Loucy (cell line): ENCODE results near the gene SYNGR4.

Source experiments
- H2AFZ ChIP-seq: fragments of 200-600 bp; sonication (generic); 2 replicates; pipeline ENCODE4 v1.6.0; 2016; ENCODE audit warnings: antibody characterized with exemption, mild to moderate bottlenecking, low read length, moderate library complexity
- H3F3A ChIP-seq: fragments of 200-600 bp; 2 replicates; pipeline ENCODE4 v1.6.0; 2016; ENCODE audit warnings: antibody characterized with exemption, low read depth, mild to moderate bottlenecking
- H3K27me3 ChIP-seq: fragments of 200-600 bp; sonication (generic); 2 replicates; pipeline ENCODE4 v1.6.1; 2014; ENCODE audit warnings: low read length, mild to moderate bottlenecking; ENCODE audit not compliant: insufficient read depth, poor library complexity, severe bottlenecking
- H3K36me3 ChIP-seq: fragments of 200-600 bp; sonication (generic); 2 replicates; pipeline ENCODE4 v1.6.1; 2016; ENCODE audit warnings: low read length; ENCODE audit not compliant: insufficient read depth
- H3K4me1 ChIP-seq: fragments of 200-600 bp; sonication (generic); 2 replicates; pipeline ENCODE4 v1.5.1; 2014; ENCODE audit warnings: low read length, mild to moderate bottlenecking; ENCODE audit not compliant: insufficient read depth, poor library complexity, severe bottlenecking
- H3K4me2 ChIP-seq: fragments of 200-600 bp; sonication (generic); 2 replicates; pipeline ENCODE4 v1.6.0; 2014; ENCODE audit warnings: antibody characterized with exemption, low read length, low read depth, mild to moderate bottlenecking; ENCODE audit not compliant: poor library complexity, severe bottlenecking
- H3K4me3 ChIP-seq: fragments of 200-600 bp; sonication (generic); 2 replicates; pipeline ENCODE4 v1.5.1; 2014; ENCODE audit warnings: low read length, mild to moderate bottlenecking, mixed read lengths; ENCODE audit not compliant: poor library complexity, severe bottlenecking
- H3K79me2 ChIP-seq: fragments of 200-600 bp; sonication (generic); 2 replicates; pipeline ENCODE4 v1.6.1; 2014; ENCODE audit warnings: low read length; ENCODE audit not compliant: insufficient read depth
- H3K9ac ChIP-seq: fragments of 200-600 bp; sonication (generic); 2 replicates; pipeline ENCODE4 v1.6.0; 2014; ENCODE audit warnings: mild to moderate bottlenecking, low read depth, low read length, moderate library complexity; ENCODE audit not compliant: poor library complexity, severe bottlenecking
- H3K9me2 ChIP-seq: fragments of 200-600 bp; sonication (generic); replicated peaks from 2 replicates; pipeline ENCODE4 v1.6.1; 2016; ENCODE audit warnings: low read depth, low read length, mixed read lengths
- H3K9me3 ChIP-seq: fragments of 200-600 bp; sonication (generic); 2 replicates; pipeline ENCODE4 v1.6.1; 2014; ENCODE audit warnings: mild to moderate bottlenecking, antibody characterized with exemption, low read length, low read depth; ENCODE audit not compliant: insufficient read depth
- H4K20me1 ChIP-seq: fragments of 200-600 bp; sonication (generic); 2 replicates; pipeline ENCODE4 v1.6.0; 2014; ENCODE audit warnings: antibody characterized with exemption, low read length, mild to moderate bottlenecking; ENCODE audit not compliant: insufficient read depth, poor library complexity, severe bottlenecking
- EZH2phosphoT487 ChIP-seq: fragments of 200-600 bp; IDR thresholded peaks from 2 replicates; pipeline ENCODE4 v1.6.1; 2018; ENCODE audit warnings: antibody characterized with exemption, mild to moderate bottlenecking, moderate library complexity, borderline replicate concordance
- TF ChIP-seq, protein P1 (sequence below): fragments of 200-600 bp; sonication (generic); conservative IDR thresholded peaks from 2 replicates; pipeline ENCODE4 v1.5.1; 2014; ENCODE audit warnings: mild to moderate bottlenecking, antibody characterized with exemption, low read length

Gene SYNGR4

DNA sequence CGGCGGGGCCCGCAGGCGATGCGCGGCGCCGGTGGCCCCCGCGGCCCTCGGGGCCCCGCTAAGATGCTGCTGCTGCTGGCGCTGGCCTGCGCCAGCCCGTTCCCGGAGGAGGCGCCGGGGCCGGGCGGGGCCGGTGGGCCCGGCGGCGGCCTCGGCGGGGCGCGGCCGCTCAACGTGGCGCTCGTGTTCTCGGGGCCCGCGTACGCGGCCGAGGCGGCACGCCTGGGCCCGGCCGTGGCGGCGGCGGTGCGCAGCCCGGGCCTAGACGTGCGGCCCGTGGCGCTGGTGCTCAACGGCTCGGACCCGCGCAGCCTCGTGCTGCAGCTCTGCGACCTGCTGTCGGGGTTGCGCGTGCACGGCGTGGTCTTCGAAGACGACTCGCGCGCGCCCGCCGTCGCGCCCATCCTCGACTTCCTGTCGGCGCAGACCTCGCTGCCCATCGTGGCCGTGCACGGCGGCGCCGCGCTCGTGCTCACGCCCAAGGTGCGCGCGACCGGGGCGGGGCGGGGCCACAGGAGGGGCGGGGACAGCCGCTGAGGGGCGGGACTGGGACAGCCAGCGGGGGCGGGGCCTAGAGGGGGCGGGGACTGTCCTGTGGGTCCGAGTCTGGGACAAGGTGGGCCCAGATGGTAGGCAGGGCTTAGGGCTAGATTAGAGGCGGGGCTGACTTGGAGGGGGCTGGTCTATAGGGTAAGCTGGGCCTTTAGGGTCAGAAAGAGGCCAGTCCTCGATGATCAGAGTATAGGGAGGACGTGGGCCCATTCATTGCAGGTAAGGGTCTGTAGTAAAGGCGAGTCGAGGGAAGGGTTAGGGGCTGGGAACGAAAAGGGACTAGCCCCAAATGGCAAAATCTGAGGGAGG lies 34.4 kb downstream of the SYNGR4 start:
- no peaks in the 10 kb centered on the region for H3F3A ChIP-seq
- H4K20me1 ChIP-seq, result no peaks in the 10 kb centered on the region
- H3K4me1 ChIP-seq, result peaks cover 4% of the 10 kb centered on the region
- H3K9me3 ChIP-seq, result no peaks in the 10 kb centered on the region
- no peaks in the 10 kb centered on the region for H3K79me2 ChIP-seq
- no peaks in the 10 kb centered on the region for H3K9me2 ChIP-seq
- no peak for TF ChIP-seq EZH2phosphoT487
- TF ChIP-seq, protein P1, sequence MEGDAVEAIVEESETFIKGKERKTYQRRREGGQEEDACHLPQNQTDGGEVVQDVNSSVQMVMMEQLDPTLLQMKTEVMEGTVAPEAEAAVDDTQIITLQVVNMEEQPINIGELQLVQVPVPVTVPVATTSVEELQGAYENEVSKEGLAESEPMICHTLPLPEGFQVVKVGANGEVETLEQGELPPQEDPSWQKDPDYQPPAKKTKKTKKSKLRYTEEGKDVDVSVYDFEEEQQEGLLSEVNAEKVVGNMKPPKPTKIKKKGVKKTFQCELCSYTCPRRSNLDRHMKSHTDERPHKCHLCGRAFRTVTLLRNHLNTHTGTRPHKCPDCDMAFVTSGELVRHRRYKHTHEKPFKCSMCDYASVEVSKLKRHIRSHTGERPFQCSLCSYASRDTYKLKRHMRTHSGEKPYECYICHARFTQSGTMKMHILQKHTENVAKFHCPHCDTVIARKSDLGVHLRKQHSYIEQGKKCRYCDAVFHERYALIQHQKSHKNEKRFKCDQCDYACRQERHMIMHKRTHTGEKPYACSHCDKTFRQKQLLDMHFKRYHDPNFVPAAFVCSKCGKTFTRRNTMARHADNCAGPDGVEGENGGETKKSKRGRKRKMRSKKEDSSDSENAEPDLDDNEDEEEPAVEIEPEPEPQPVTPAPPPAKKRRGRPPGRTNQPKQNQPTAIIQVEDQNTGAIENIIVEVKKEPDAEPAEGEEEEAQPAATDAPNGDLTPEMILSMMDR, result no peak
- no peak overlapping the region for H3K4me3 ChIP-seq
- no peak overlapping the region for H3K9ac ChIP-seq
- H3K36me3 ChIP-seq, result no peaks in the 10 kb centered on the region
- H3K4me2 ChIP-seq, result no peak overlapping the region
- H2AFZ ChIP-seq, result no peak overlapping the region
- H3K27me3 ChIP-seq, result no peaks in the 10 kb centered on the region

DNA sequence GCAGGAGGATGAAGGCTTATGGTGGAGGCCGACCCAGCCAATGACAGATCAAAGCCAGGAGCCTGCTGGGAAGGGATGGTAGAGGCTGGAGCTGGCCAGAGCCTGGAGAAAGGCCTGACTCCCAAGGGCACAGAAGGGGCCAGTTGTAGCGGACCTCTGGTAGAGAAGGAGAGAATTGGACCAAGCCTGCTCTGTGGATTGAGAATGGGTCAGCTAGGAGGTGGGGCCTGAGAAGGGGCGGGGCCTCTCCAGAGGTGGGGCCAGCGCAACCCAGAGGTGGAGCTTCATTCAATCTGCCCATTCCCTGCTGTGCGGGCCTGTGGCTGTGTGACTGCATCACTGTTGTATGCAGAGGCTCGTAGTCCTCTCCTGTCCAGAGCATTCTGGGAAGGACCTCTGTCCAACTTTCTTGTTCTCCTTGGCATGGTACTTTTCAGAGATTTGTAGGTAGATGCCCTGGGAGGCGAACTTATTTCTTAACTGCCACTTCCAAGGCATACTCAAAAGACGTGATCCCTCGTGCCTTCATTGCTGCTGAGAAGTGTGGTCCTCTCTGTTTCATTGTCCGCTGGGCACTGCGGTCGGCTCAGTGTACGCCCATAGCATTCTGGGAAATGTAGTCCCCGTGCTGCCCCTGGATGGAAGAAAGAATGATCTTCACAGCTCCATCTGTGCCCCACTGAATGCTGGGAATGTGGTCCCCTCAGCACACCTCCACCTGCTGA lies 36.0 kb downstream of the SYNGR4 start:
- no peaks in the 10 kb centered on the region for H3F3A ChIP-seq
- no peaks in the 10 kb centered on the region for H3K36me3 ChIP-seq
- H3K9ac ChIP-seq, result no peak overlapping the region
- H3K4me2 ChIP-seq, result no peak overlapping the region
- no peaks in the 10 kb centered on the region for H3K4me1 ChIP-seq
- H3K4me3 ChIP-seq, result no peak overlapping the region
- H3K9me3 ChIP-seq, result no peaks in the 10 kb centered on the region
- no peaks in the 10 kb centered on the region for H3K79me2 ChIP-seq
- H4K20me1 ChIP-seq, result no peaks in the 10 kb centered on the region
- no peak overlapping the region for H2AFZ ChIP-seq
- no peaks in the 10 kb centered on the region for H3K9me2 ChIP-seq
- TF ChIP-seq EZH2phosphoT487, result no peak
- TF ChIP-seq, protein P1, result no peak
- H3K27me3 ChIP-seq, result no peaks in the 10 kb centered on the region

DNA sequence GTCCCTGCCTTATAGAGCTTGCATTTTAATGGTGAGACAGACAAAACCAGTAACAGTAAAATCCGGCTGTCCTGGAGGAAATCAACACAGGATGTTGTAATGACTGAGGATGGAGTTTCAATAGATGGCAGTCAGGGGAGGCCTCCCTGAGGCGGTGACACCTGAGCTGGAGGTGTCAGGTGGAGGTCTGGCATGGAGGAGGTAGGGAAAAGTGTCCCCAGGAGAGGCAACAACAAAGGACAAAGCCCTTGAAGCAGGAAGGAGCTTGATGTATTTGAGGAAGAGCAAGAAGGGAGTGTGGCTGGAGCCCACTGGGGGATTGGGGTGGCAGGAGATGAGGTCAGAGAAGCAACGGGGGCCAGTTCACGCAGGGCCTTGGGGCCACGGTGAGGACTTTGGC lies 37.1 kb downstream of the SYNGR4 start:
- no peaks in the 10 kb centered on the region for H3K9me3 ChIP-seq
- no peaks in the 10 kb centered on the region for H3F3A ChIP-seq
- no peak overlapping the region for H3K9ac ChIP-seq
- no peaks in the 10 kb centered on the region for H3K36me3 ChIP-seq
- TF ChIP-seq EZH2phosphoT487, result no peak
- no peak overlapping the region for H2AFZ ChIP-seq
- no peaks in the 10 kb centered on the region for H3K27me3 ChIP-seq
- H3K79me2 ChIP-seq, result no peaks in the 10 kb centered on the region
- H3K9me2 ChIP-seq, result no peaks in the 10 kb centered on the region
- H4K20me1 ChIP-seq, result no peaks in the 10 kb centered on the region
- no peaks in the 10 kb centered on the region for H3K4me1 ChIP-seq
- no peak overlapping the region for H3K4me3 ChIP-seq
- no peak overlapping the region for H3K4me2 ChIP-seq
